WTC11 (cell line): Measurements from ENCODE around the gene PEX16.

Experiments
- CBFB ChIP-seq: sonication (generic); formaldehyde crosslinking; IDR thresholded peaks from 2 replicates; pipeline ENCODE4 v1.8.1; 2022; ENCODE audit warnings: mild to moderate bottlenecking, low read depth, missing genetic modification reagents
- FOXJ3 ChIP-seq: sonication (generic); formaldehyde crosslinking; IDR thresholded peaks from 2 replicates; pipeline ENCODE4 v1.9.0; 2021; ENCODE audit warnings: missing genetic modification reagents, mild to moderate bottlenecking, borderline replicate concordance
- MAX ChIP-seq: sonication (generic); formaldehyde crosslinking; IDR thresholded peaks from 2 replicates; pipeline ENCODE4 v1.8.0; 2022; ENCODE audit warnings: mild to moderate bottlenecking, missing genetic modification reagents
- ZNF263 ChIP-seq: sonication (generic); formaldehyde crosslinking; IDR thresholded peaks from 2 replicates; pipeline ENCODE4 v1.8.1; 2022; ENCODE audit warnings: low read depth, mild to moderate bottlenecking, moderate library complexity, missing genetic modification reagents

GRCh38 chr11:45926536-45927331, 9.1 kb upstream of the PEX16 start:
- no peak for TF ChIP-seq MAX (CRISPR knock-in tag)
- TF ChIP-seq FOXJ3 (CRISPR knock-in tag) = no peak
- TF ChIP-seq CBFB = no peak
- TF ChIP-seq ZNF263 (CRISPR knock-in tag) = no peak
